HS-27A (cell line): Measurements from ENCODE around the gene COG1.
"Not testable (repeated sequence)": the region's sequence is repeated elsewhere in the genome, so short reads cannot be mapped to it uniquely, and the experiment has no call there.

ENCODE experiments used
- DNase-seq: peaks from one replicate; pipeline ENCODE4 v3.0.0-alpha.2; 2012; ENCODE audit warnings: low read depth, missing footprints

COG1 gene, protein sequence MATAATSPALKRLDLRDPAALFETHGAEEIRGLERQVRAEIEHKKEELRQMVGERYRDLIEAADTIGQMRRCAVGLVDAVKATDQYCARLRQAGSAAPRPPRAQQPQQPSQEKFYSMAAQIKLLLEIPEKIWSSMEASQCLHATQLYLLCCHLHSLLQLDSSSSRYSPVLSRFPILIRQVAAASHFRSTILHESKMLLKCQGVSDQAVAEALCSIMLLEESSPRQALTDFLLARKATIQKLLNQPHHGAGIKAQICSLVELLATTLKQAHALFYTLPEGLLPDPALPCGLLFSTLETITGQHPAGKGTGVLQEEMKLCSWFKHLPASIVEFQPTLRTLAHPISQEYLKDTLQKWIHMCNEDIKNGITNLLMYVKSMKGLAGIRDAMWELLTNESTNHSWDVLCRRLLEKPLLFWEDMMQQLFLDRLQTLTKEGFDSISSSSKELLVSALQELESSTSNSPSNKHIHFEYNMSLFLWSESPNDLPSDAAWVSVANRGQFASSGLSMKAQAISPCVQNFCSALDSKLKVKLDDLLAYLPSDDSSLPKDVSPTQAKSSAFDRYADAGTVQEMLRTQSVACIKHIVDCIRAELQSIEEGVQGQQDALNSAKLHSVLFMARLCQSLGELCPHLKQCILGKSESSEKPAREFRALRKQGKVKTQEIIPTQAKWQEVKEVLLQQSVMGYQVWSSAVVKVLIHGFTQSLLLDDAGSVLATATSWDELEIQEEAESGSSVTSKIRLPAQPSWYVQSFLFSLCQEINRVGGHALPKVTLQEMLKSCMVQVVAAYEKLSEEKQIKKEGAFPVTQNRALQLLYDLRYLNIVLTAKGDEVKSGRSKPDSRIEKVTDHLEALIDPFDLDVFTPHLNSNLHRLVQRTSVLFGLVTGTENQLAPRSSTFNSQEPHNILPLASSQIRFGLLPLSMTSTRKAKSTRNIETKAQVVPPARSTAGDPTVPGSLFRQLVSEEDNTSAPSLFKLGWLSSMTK

DNA sequence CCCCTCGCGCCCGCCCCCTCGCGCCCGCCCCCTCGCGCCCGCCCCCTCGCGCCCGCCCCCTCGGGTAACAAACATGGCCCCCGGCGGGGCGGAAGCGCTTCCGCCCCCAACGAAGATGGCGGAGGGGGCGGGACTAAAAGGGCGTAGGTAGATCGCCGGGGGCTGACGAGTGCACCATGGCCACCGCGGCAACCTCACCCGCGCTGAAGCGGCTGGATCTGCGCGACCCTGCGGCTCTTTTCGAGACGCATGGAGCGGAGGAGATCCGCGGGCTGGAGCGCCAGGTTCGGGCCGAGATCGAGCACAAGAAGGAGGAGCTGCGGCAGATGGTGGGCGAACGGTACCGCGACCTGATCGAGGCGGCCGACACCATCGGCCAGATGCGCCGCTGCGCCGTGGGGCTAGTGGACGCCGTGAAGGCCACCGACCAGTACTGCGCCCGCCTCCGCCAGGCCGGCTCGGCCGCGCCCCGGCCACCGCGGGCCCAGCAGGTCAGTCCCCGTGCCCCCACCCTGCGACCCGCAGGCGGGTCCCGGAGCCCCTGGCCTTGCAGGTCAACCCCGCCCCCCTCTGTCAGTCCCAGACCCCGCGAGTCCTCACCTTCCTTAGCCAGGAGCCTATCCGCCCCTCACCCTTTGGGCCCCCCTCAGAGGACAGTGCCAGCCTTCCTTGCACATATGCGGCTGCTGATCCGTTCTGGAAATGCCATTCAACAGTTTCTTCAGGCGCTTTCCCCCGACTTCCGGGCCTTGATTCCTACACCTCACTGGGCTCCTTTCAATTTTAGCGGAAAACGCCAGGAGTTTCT is at the start of gene COG1:
Gene COG1, plus strand, starts transcription at position 162 of the 808 bp plus-strand sequence. Its CDS starts 15 bp downstream, at position 177.
- no peak for DNase-seq

DNA sequence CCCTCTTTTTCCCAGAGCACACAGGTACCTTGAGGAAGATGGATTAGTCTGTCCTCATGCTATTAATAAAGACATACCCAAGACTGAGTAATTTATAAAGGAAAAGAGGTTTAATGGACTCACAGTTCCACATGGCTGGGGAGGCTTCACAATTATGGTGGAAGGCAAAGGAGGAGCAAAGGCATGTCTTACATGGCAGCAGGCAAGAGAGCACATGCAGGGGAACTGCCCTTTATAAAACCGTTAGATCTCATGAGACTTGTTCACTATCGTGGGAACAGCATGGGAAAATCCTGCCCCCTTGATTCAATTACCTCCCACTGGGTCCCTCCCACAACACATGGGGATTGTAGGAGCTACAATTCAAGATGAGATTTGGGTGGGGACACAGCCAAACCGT is 48.6 kb upstream of the COG1 start:
- not testable (repeated sequence) for DNase-seq

DNA sequence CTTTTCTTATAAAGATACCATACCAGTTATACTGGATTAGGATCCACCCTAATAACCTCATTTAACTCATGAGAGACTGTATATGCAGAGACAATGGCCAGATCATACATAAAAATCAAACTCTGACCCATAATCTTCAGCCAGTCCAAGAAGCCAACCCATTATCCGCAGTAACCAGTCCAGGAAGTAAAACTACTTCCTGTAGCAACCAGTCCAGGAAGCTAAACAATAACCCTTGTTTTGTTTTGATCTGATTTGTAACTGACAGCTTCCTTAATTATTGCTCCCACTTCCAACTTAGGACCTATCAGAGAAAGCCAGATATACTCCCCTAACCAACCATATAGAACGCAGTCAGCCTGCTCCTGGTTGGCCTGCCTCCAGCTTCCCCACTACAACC is 47.2 kb upstream of the COG1 start:
- DNase-seq: no peak

DNA sequence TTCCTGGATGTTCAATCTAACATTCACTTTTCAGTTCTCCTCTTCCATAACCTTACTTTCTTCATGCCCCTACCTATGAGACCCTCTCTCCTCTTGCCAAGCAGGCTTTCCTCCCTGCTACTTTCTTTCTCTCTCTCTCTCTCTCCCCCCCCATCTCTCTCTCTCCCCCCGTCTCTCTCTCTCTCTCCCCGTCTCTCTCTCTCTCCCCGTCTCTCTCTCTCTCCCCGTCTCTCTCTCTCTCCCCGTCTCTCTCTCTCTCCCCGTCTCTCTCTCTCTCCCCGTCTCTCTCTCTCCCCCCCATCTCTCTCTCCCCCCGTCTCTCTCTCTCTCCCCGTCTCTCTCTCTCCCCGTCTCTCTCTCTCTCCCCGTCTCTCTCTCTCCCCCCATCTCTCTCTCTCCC is 45.1 kb upstream of the COG1 start:
- DNase-seq: not testable (repeated sequence)

DNA sequence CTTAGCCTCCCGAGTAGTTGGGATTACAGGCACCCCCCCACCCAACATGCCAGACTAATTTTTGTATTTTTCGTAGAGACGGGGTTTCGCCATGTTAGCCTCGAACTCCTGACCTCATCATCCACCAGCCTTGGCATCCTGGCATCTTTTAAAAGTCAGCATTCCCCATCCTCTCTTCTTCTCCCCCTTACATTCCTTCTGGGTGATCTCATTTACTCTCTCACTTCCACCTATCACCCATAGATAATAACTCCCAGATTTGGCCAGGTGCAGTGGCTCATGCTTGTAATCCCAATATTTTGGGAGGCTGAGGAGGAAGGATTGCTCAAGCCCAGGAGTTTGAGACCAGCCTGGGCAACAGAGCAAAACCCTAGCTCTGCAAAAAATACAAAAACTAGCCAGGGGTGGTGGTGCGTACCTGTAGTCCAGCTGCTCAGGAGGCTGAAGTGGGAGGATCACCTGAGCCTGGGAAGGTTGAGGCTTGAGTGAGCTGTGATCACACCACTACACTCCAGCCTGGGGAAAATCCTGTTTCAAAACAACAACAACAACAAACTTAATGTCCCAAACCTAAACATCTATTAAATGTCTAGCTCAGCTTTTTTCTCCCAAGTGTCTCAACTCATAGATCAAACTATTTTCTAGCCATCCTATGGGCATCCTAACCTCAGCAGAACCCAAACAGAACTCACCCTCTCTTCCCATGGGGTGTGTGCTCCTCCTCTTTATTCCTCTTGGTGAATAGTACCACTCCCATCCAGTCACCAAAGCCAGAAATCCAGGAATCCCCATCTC is 44.1 kb upstream of the COG1 start:
- DNase-seq: no peak

- not testable (repeated sequence) for DNase-seq
Observed at GRCh38 chr17:73150622-73151300, 42.1 kb upstream of the COG1 start.

DNA sequence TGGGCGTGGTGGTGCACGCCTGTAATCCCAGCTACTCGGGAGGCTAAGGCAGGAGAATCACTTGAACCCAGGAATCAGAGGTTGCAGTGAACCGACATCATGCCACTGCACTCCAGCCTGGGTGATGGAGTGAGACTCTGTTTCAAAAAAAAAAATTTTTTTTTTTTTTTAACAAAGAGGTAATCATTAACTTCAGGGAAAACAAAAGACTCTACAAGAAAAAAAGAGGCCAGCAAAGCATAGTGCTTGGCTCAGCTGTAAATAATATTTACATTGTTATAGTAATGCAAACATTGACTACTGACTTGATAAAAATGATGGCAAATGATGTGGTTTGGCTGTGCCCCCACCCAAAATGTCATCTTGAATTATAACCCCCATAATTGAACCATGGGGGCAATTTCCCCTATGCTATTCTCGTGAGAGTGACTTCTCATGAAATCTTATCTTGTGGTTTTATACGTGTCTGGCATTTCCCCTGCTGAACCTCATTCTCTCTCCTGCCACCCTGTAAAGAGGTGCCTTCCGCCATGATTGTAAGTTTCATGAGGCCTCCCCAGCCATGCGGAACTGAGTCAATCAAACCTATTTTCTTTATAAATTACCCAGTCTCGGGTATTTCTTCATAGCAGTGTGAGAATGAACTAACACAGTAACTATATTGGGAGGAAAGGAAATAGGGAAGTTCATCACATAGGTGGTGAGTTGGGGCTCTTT is 40.8 kb upstream of the COG1 start:
- DNase-seq: no peak

GRCh38 chr17:73155410-73156165 is 37.3 kb upstream of the COG1 start:
- DNase-seq: no peak

- DNase-seq: peak; percentile 5
Observed at GRCh38 chr17:73156166-73156840, 36.6 kb upstream of the COG1 start.

- DNase-seq: no peak
Observed at GRCh38 chr17:73156887-73157520, 35.9 kb upstream of the COG1 start.

DNA sequence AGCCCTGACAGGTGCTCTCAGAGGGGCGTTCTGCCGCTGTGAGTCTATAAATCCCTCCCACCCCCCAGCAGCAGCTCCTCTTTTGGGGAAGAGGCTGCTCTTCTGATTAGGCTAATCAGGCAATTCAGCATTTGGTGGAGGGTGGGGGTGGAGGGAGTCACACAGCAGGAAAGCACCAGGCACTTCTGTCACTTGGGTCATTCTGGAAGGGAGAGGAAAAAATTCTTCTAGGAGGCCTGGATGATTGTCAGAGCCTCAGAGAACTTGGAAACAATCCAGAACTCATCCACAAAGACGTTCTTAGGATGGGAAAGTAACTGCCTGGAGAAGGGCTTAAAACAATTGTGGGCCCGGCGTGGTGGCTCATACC is 35.3 kb upstream of the COG1 start:
- DNase-seq: no peak

DNA sequence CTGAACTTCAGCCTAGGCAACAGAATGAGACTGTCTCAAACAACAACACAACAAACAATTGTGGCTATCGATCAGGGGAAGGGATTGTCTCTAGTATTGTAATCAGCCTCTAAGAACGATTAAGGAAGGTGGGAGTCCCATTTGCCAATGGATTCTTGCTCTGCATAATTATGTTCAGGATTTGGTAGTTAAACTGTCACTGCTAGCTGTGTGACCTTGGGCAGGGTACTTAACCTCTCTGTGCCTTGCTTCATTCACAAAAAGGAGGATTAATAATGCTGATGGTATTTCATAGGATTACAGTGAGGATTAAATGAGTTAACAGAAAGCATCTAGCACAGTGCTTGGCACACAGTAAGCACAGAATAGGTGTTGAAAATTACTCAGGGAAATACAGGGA is 34.7 kb upstream of the COG1 start:
- DNase-seq: no peak

DNA sequence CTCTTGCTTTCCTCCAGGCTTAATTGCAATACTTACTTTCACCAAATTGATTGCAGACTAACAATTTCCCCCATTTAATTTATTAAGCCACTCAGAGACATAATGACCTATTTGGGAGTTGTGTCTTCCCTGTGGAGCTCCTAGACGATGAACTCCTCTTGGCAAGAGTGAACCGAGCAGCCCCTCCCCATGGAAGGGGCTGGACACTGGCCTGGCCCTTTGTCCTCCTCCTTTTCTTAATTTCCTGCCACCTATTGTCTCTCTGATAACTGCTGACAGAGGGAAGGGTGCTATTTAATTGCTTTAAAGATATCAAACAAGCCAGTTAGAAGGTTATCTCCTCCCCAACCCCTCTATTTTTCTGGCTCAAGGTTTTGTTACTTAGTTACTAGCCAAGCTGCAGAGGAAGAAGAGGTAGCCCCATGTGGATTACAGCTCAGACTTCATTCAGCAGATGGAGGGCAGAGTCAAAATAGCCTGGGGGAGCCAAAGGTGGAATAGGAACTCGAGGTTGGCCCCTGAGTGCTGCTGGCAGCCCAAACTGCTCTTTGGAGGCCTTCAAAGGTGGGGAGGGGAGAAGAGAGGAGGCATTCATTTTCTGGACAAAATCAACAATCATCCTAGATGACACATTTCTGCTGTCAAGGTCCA is 31.8 kb upstream of the COG1 start:
- DNase-seq: no peak

- no peak for DNase-seq
Observed at GRCh38 chr17:73163043-73163442, 29.8 kb upstream of the COG1 start.

DNA sequence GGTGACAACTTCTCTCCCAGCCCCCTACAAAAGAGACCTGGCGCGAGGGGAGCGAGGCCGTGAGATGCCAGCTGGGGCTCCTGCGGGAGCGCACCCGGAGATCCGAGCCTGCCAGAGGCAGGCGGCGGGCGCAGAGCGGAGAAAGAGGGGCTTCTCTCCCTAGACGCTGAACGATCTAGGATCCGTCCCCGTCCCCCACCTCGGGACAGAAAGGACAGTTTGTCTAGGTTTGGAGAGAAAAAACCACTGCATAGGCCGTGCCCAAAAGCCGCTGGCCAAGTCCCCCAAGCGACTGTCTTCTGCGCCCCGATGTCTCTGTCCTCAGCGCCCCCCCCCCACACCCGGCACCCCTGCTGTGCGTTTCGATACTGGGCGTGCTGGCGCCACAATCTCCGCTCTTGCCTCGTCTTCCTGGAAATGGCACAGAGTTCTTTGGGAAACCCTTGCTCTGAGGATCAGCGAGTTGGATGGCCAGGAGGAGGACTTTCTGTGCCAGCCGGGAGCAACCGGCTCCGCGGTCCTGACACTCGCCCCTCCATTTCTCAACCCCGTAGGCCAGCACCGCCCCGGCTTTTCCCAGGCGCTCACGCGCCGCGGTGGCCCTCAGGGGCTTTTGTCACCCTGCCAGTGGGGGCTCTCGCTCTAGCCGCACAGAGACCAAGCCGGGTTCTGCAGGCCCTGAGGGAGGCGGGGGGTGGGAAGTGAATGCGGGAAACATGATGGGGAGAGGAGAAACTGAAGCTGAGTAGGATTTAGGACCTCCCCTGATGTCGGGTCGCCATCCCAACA is 27.0 kb upstream of the COG1 start:
- DNase-seq: no peak

GRCh38 chr17:73166731-73167581 is 25.9 kb upstream of the COG1 start:
- DNase-seq: no peak
